Heart left ventricle (tissue), 16 donors: Measurements from ENCODE around the gene SP6. TPM values are rescaled to one million over a fixed set of nuclear protein-coding genes. Genes with fewer than 3 reads are reported as not detected.

Experiments used
- ATAC-seq, 4 donors: fragments of 200-7000 bp; cut with Tn5 transposase; one replicate each; pipeline ENCODE4 v1.9.1; 2020 to 2022; ENCODE audit warnings: moderate library complexity in 4 of 4, mild to moderate bottlenecking in 3 of 4, moderate number of reproducible peaks in 1 of 4
- DNase-seq, 5 donors: peaks; one replicate each; pipeline ENCODE4 v3.0.0-alpha.2; 2020
- H3K27ac ChIP-seq, 12 donors: fragments of 200-600 bp; sonication (generic) in 4 of 12; one replicate each; pipeline versions ENCODE4 v1.5.0 to v1.8.0; 2016 to 2022; ENCODE audit warnings: mild to moderate bottlenecking in 2 of 12
- H3K27me3 ChIP-seq, 9 donors: fragments of 200-600 bp; sonication (generic) in 2 of 9; one replicate each; pipeline versions ENCODE4 v1.5.1 to v1.8.0; 2016 to 2022; ENCODE audit warnings: mild to moderate bottlenecking in 3 of 9
- H3K36me3 ChIP-seq, 9 donors: fragments of 200-600 bp; sonication (generic) in 2 of 9; one replicate each; pipeline versions ENCODE4 v1.5.0 to v1.8.0; 2018 to 2022; ENCODE audit warnings: mild to moderate bottlenecking in 2 of 9
- H3K4me1 ChIP-seq, 12 donors: fragments of 200-600 bp; sonication (generic) in 4 of 12; one replicate each; pipeline versions ENCODE4 v1.5.0 to v1.8.0; 2016 to 2022; ENCODE audit warnings: mild to moderate bottlenecking in 3 of 12
- H3K4me3 ChIP-seq, 12 donors: fragments of 200-600 bp; sonication (generic) in 4 of 12; one replicate each; pipeline versions ENCODE4 v1.5.0 to v1.8.0; 2017 to 2022; ENCODE audit warnings: mild to moderate bottlenecking in 9 of 12, moderate library complexity in 4 of 12
- H3K9me3 ChIP-seq, 12 donors: fragments of 200-600 bp; sonication (generic) in 4 of 12; one replicate each; pipeline versions ENCODE4 v1.5.0 to v1.8.0; 2016 to 2022; ENCODE audit warnings: mild to moderate bottlenecking in 1 of 12
- POLR2A ChIP-seq, 2 donors: fragments of 450-650 bp; IDR thresholded peaks; one replicate each; pipeline ENCODE4 v1.6.1; 2017; ENCODE audit warnings: antibody characterized with exemption in 2 of 2, mild to moderate bottlenecking in 2 of 2, moderate library complexity in 2 of 2
- WGBS, 4 donors: extraction: QIAGEN DNeasy Blood & Tissue Kit in 2 of 4; methylation state at CpG; one replicate each; pipeline versions ENCODE4 v1.1.5 to v1.1.7; 2013 to 2018; 5-methylcytosine and 5-hydroxymethylcytosine counted together
- intact Hi-C, 10 donors: fragments of 100-400 bp; cut with DNase I; formaldehyde crosslinking; loops; one replicate each; pipeline versions ENCODE4 v1.11.1 to v1.14.2; 2022
- polyA plus RNA-seq, 2 donors: library from polyadenylated mRNA; stranded (reverse); fragments of 200-250 nt; gene quantifications; one replicate each; pipeline ENCODE4 v1.2.3, GENCODE V29; 2013
- total RNA-seq, 9 donors: library from RNA; depleted of rRNA in 2 of 9; stranded (reverse); fragments of >200 nt in 2 of 9; fragmentation: NEBNext Ultra II Directional in 3 of 9; extraction: Animal tissue kit (Norgen Biotek cat#: 25700) in 3 of 9; gene quantifications; one replicate each; pipeline versions ENCODE4 v1.1.0 to v1.2.4, GENCODE V29; 2016 to 2023
- TF ChIP-seq, protein P1 (sequence below), 12 donors: fragments of 200-600 bp; sonication (generic) in 4 of 12; IDR thresholded peaks; one replicate each; pipeline versions ENCODE4 v1.5.0 to v1.8.0; 2018 to 2022; ENCODE audit warnings: antibody characterized with exemption in 12 of 12, mild to moderate bottlenecking in 5 of 12
- donor health status: ischemic (EF 13 %, LVEDD 7.1; RV severe dilation, severe dysfunction).
- donor health status: healthy with polysubstance abuse.
- donor health status: DM: no; HTN: yes; CAD: no.
- donor health status: DM: no; HTN: no; CAD: no.
- donor health status: ischemic (EF 25% LVEDD 6.9; RV normal size, moderate dysfunction).
- donor health status: ischemic (EF 25% LVEDD 5.7; RV mildly dilated, moderate dysfunction).
- donor health status: healthy.
- donor health status: DM: yes; HTN: yes; CAD: no.
- donor health status: ischemic (EF 35%, LVEDD 5.7; RV mildly dilated, moderate dysfunction).
- donor health status: nonischemic (EF 11% LVEDD 7.7; RV severe dilation, severe dysfunction).
- donor health status: DM: yes; HTN: yes; CAD: no.
- donor health status: PGD.
- donor health status: ischemic (EF 29% LVEDD 5.4; RV normal size, mild dysfunction).
- donor health status: nonischemic (EF 23%, LVEDD 6.1; RV moderate dilation, normal function).

Gene SP6
- total and polyA plus RNA-seq, 11 donors, result 0.12 to 2.5 (median 0.32) TPM; not detected in 2

DNA sequence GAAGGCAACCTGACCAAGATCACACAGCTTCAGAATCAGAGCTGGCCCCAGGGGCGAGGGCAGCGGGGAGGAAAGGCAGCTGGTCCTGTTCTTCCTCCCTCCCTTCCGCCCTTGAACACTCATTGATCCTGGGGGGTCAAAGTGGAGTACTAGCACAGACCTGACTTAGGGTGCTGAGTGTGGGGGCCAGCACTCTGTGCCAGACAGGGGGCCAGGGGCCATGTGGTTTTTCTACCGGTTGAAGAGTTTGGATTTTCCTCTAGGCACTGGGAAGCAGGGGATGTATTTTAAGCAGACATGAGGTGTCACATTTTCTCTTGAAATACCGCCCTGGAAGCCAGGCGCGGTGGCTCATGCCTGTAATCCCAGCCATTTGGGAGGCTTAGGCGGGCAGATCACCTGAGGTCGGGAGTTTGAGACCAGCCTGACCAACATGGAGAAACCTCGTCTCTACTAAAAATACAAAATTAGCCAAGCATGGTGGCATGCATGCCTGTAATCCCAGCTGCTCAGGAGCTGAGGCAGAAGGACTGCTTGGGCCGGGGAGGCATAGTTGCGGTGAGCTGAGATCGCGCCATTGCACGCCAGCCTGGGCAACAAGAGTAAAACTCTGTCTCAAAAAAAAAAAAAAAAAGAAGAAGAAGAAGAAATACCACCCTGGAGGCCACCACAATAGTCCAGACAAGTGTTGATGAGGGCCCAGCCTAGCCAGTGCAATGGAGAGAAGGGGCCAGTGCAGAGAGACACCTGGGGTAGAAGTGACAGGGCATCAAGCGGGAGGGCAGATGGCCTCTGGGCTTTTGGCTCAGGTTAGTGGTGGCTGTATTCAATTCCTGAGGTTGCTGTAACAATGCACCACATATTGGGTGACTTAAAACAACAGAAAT is 44.7 kb downstream of the SP6 start:
- DNase-seq (no peak), ATAC-seq (peak in 1 of 4 donors; percentile 3)
- intact Hi-C loops, result loop anchor here in 3 of 10 donors (10.0 kb wide), 2 partner anchors 141 to 581 kb away; no protein-coding TSS in a partner anchor
- H3K4me3 ChIP-seq, result no peak overlapping the region
- TF ChIP-seq, protein P1, sequence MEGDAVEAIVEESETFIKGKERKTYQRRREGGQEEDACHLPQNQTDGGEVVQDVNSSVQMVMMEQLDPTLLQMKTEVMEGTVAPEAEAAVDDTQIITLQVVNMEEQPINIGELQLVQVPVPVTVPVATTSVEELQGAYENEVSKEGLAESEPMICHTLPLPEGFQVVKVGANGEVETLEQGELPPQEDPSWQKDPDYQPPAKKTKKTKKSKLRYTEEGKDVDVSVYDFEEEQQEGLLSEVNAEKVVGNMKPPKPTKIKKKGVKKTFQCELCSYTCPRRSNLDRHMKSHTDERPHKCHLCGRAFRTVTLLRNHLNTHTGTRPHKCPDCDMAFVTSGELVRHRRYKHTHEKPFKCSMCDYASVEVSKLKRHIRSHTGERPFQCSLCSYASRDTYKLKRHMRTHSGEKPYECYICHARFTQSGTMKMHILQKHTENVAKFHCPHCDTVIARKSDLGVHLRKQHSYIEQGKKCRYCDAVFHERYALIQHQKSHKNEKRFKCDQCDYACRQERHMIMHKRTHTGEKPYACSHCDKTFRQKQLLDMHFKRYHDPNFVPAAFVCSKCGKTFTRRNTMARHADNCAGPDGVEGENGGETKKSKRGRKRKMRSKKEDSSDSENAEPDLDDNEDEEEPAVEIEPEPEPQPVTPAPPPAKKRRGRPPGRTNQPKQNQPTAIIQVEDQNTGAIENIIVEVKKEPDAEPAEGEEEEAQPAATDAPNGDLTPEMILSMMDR (IDR thresholded peaks at IDR 0.05), result no peak
- TF ChIP-seq POLR2A (IDR thresholded peaks at IDR 0.05), result no peak
- H3K36me3 ChIP-seq, result peaks cover 0 to 48% (median 24%) of the 10 kb centered on the region in 9 donors
- no peaks in the 10 kb centered on the region for H3K27me3 ChIP-seq
- no peaks in the 10 kb centered on the region for H3K9me3 ChIP-seq
- 72 to 79% (median 74%) methylated on average over 16 of the region's 16 CpGs for WGBS, 4 donors
- peak overlapping the region in 2 of 12 donors; percentile 17 to 53 for H3K27ac ChIP-seq
- peaks cover 0 to 10% (median 2%) of the 10 kb centered on the region in 12 donors for H3K4me1 ChIP-seq

DNA sequence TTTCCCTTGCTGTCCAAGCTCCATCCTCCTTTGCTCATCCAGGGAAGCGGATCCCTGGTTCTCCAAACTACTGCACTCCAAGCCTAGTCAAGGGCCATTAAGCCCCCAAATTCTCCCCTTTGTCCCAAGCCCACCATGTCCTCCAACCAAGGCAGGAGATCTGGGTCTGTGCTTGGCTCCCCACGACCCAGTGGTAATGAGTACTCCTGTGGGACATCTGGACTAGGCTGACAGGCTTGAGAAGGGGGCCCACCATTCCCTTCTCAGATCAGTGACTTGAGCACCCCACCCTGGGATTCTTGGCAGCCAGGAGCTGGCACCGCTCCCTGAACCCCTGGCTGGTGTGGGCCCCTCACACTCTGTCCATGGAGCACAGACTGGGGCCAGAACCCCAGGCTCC is 46.5 kb downstream of the SP6 start:
- intact Hi-C loops, result loop anchor here in 7 of 10 donors (5.0 to 10.0 kb wide), 4 partner anchors 107 to 580 kb away; no protein-coding TSS in a partner anchor
- no peaks in the 10 kb centered on the region for H3K27me3 ChIP-seq
- ATAC-seq, result no peak
- H3K4me3 ChIP-seq, result no peak overlapping the region
- H3K4me1 ChIP-seq, result peaks cover 0 to 10% (median 0%) of the 10 kb centered on the region in 12 donors
- no peak overlapping the region for H3K27ac ChIP-seq
- no peak for DNase-seq
- WGBS, 4 donors, result 68 to 100% (median 78%) methylated on average over 2 to 3 of the region's 3 CpGs
- TF ChIP-seq, protein P1 (IDR thresholded peaks at IDR 0.05), result no peak
- no peak for TF ChIP-seq POLR2A (IDR thresholded peaks at IDR 0.05)
- H3K36me3 ChIP-seq, result peaks cover 0 to 31% (median 15%) of the 10 kb centered on the region in 9 donors
- no peaks in the 10 kb centered on the region for H3K9me3 ChIP-seq

- DNase-seq, result no peak
- Histone ChIP-seq H3K9me3 (no peaks in the 10 kb centered on the region), H3K4me3 (no peak overlapping the region), H3K4me1 (peaks cover 0 to 10% (median 0%) of the 10 kb centered on the region in 12 donors), H3K36me3 (peaks cover 0 to 24% (median 8%) of the 10 kb centered on the region in 9 donors), H3K27ac (no peak overlapping the region), H3K27me3 (no peaks in the 10 kb centered on the region)
- intact Hi-C loops, result loop anchor here in 7 of 10 donors (2.0 to 10.0 kb wide), 5 partner anchors 106 to 579 kb away; no protein-coding TSS in a partner anchor
- TF ChIP-seq, protein P1 (IDR thresholded peaks at IDR 0.05), result no peak
- TF ChIP-seq POLR2A (IDR thresholded peaks at IDR 0.05), result no peak
- ATAC-seq, result no peak
- 73 to 80% (median 77%) methylated on average over 5 to 6 of the region's 6 CpGs for WGBS, 4 donors
Observed at GRCh38 chr17:47803751-47804150, 47.2 kb downstream of the SP6 start.

- intact Hi-C loops, result loop anchor here in 7 of 10 donors (2.0 to 10.0 kb wide), 5 partner anchors 106 to 578 kb away; no protein-coding TSS in a partner anchor
- Histone ChIP-seq H3K4me3 (no peak overlapping the region), H3K9me3 (no peaks in the 10 kb centered on the region), H3K27ac (no peak overlapping the region), H3K4me1 (peaks cover 0 to 10% (median 0%) of the 10 kb centered on the region in 12 donors), H3K27me3 (peaks cover 0 to 5% (median 0%) of the 10 kb centered on the region in 9 donors), H3K36me3 (peaks cover 0 to 18% (median 3%) of the 10 kb centered on the region in 9 donors)
- ATAC-seq, result no peak
- WGBS, 4 donors, result 44 to 67% (median 65%) methylated on average over 4 to 5 of the region's 5 CpGs
- no peak for DNase-seq
- TF ChIP-seq, protein P1 (IDR thresholded peaks at IDR 0.05), result no peak
- TF ChIP-seq POLR2A (IDR thresholded peaks at IDR 0.05), result no peak
Observed at GRCh38 chr17:47803201-47803600, 47.8 kb downstream of the SP6 start.
